ENCODE data around the gene PAX9. TPM values are rescaled to one million over a fixed set of nuclear protein-coding genes. Genes with fewer than 3 reads are reported as not detected.

Gene PAX9
- total RNA-seq, 1 donor from 2014 or later = 4.6 TPM

DNA sequence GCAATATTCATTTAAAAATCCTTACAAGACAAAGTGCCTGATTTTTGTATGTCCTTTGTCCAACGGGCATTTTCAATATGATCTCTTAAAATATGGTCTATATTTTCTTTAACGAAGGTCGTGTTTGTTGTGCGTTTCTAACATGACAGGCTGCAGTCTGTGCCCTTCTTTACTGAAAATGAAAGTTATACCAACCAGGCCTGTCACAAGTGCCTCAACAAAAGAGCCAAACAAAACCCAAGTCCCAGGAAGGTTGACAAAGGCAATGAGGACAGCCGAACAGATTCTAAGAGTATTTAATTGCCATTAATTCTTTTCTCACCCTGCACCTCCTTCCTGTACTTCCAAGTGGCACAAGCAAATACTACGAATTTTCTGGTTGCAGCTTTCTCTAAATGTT, 13.9 kb downstream of the PAX9 start:
- no peak overlapping the region for H3K4me3 Mint-ChIP-seq (ENCODE audit: unreplicated experiment)

DNA sequence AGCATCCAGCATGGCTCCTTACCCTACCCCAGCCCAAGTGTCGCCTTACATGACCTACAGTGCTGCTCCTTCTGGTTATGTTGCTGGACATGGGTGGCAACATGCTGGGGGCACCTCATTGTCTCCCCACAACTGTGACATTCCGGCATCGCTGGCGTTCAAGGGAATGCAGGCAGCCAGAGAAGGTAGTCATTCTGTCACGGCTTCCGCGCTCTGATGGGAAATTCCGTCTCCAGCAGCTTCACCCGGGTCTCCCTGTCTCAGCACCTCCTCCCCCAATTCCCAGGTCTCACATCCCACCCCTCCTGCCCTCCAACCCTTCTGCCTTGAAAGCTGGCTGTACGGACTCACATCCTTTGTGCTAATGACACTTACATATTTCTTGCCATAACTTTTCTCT, 14.6 kb downstream of the PAX9 start:
- TF ChIP-seq, protein P1, sequence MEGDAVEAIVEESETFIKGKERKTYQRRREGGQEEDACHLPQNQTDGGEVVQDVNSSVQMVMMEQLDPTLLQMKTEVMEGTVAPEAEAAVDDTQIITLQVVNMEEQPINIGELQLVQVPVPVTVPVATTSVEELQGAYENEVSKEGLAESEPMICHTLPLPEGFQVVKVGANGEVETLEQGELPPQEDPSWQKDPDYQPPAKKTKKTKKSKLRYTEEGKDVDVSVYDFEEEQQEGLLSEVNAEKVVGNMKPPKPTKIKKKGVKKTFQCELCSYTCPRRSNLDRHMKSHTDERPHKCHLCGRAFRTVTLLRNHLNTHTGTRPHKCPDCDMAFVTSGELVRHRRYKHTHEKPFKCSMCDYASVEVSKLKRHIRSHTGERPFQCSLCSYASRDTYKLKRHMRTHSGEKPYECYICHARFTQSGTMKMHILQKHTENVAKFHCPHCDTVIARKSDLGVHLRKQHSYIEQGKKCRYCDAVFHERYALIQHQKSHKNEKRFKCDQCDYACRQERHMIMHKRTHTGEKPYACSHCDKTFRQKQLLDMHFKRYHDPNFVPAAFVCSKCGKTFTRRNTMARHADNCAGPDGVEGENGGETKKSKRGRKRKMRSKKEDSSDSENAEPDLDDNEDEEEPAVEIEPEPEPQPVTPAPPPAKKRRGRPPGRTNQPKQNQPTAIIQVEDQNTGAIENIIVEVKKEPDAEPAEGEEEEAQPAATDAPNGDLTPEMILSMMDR (IDR thresholded peaks at IDR 0.05) = no peak
- H3K4me3 Mint-ChIP-seq (ENCODE audit: unreplicated experiment) = no peak overlapping the region
- no peak for DNase-seq (ENCODE audit: extremely low spot score, unreplicated experiment)
- no peaks in the 10 kb centered on the region for H3K4me1 Mint-ChIP-seq (ENCODE audit: unreplicated experiment)
- no peaks in the 10 kb centered on the region for H3K9me3 Mint-ChIP-seq (ENCODE audit: unreplicated experiment)
- no peak overlapping the region for H3K27ac Mint-ChIP-seq (ENCODE audit: unreplicated experiment)
- peaks cover 69% of the 10 kb centered on the region for H3K27me3 Mint-ChIP-seq (ENCODE audit: unreplicated experiment)
- H3K36me3 Mint-ChIP-seq (ENCODE audit: unreplicated experiment) = no peaks in the 10 kb centered on the region

More for the DNA sequence above, 13.9 kb downstream of the PAX9 start:
- DNase-seq (ENCODE audit: extremely low spot score, unreplicated experiment) = no peak
- H3K27ac Mint-ChIP-seq (ENCODE audit: unreplicated experiment) = no peak overlapping the region
- TF ChIP-seq, protein P1 (IDR thresholded peaks at IDR 0.05) = no peak
- H3K4me1 Mint-ChIP-seq (ENCODE audit: unreplicated experiment) = no peaks in the 10 kb centered on the region
- H3K9me3 Mint-ChIP-seq (ENCODE audit: unreplicated experiment) = no peaks in the 10 kb centered on the region
- peaks cover 70% of the 10 kb centered on the region for H3K27me3 Mint-ChIP-seq (ENCODE audit: unreplicated experiment)
- H3K36me3 Mint-ChIP-seq (ENCODE audit: unreplicated experiment) = no peaks in the 10 kb centered on the region

DNA sequence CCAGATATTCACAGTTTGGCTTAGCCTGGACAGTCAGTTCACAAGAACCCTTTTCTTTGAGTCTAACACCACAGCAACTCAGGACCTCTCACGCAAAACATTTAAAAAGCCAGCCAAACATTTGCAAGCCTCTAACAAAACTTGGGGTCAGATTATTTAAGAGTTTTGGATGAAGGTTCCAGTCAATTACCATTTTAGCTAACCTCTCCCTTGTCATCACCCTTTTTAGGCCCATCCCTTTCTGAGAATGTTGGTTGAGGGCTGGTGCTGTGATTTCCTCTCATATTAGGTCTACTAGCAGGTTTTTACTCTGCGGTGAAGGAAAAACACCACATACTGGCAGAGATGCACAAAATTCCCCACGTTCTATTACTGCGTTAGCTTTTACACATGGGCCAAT, 20.7 kb downstream of the PAX9 start:
- H3K4me3 Mint-ChIP-seq (ENCODE audit: unreplicated experiment) = no peak overlapping the region
- no peaks in the 10 kb centered on the region for H3K36me3 Mint-ChIP-seq (ENCODE audit: unreplicated experiment)

DNA sequence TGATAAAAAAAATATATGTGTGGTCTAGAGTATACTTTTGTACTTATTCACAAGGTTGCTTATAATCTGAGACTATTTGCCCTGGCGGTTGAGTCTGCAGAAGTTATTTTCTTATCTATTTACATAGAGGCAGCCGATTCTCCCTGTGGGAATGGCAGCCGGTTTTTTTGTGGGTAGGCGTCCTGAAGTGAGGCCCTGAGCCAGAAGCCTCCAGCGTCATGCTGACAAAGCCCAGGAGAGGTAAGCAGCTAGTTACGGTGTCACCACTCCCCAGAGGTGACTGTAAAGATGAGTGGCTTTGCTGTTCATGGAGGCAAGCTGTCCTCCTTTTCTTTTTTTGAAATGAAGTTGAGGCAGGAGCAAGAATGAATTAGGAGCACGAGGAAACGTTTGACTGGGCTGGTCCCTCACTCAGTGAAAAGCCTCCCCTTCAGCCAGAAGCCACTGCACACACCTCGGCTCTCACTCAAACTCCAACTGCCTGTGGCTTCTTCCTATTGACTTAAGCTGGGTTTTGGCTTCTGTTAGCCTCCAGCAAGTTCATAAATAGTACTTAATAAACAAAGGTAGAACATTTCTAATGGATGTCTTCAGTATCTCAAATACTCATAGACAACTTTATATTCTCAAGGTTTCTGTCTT, 21.5 kb downstream of the PAX9 start:
- Mint-ChIP-seq H3K9me3 (ENCODE audit: unreplicated experiment) (no peaks in the 10 kb centered on the region), H3K27me3 (ENCODE audit: unreplicated experiment) (peaks cover 41% of the 10 kb centered on the region), H3K4me3 (ENCODE audit: unreplicated experiment) (no peak overlapping the region), H3K36me3 (ENCODE audit: unreplicated experiment) (no peaks in the 10 kb centered on the region), H3K4me1 (ENCODE audit: unreplicated experiment) (no peaks in the 10 kb centered on the region), H3K27ac (ENCODE audit: unreplicated experiment) (no peak overlapping the region)
- TF ChIP-seq, protein P1 (IDR thresholded peaks at IDR 0.05) = no peak
- DNase-seq (ENCODE audit: extremely low spot score, unreplicated experiment) = no peak

More for the DNA sequence above, 20.7 kb downstream of the PAX9 start:
- DNase-seq (ENCODE audit: extremely low spot score, unreplicated experiment) = no peak
- H3K9me3 Mint-ChIP-seq (ENCODE audit: unreplicated experiment) = no peaks in the 10 kb centered on the region
- no peak overlapping the region for H3K27ac Mint-ChIP-seq (ENCODE audit: unreplicated experiment)
- TF ChIP-seq, protein P1 (IDR thresholded peaks at IDR 0.05) = no peak
- no peaks in the 10 kb centered on the region for H3K4me1 Mint-ChIP-seq (ENCODE audit: unreplicated experiment)
- H3K27me3 Mint-ChIP-seq (ENCODE audit: unreplicated experiment) = peaks cover 46% of the 10 kb centered on the region

DNA sequence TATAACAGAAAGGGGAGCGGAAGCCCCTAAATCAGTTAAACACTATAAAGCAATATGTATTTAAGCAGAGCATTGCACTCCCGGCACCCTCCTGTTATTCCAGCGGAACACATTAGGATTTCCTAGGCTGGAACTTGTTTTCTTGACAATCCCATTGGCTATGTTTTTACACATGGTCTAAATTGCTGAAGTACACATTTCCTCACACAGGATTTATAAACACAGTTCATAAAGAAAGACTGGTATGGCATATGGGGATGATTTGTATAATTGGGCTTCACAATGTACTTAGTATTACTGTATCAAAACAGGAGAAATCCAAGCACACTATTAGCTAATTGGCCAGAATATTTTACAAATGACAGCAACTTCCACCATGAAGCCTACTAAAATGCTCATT, 23.3 kb downstream of the PAX9 start:
- no peak for DNase-seq (ENCODE audit: extremely low spot score, unreplicated experiment)
- H3K27me3 Mint-ChIP-seq (ENCODE audit: unreplicated experiment) = peaks cover 30% of the 10 kb centered on the region
- TF ChIP-seq, protein P1 (IDR thresholded peaks at IDR 0.05) = no peak
- no peaks in the 10 kb centered on the region for H3K4me1 Mint-ChIP-seq (ENCODE audit: unreplicated experiment)
- no peak overlapping the region for H3K4me3 Mint-ChIP-seq (ENCODE audit: unreplicated experiment)
- no peaks in the 10 kb centered on the region for H3K9me3 Mint-ChIP-seq (ENCODE audit: unreplicated experiment)
- no peak overlapping the region for H3K27ac Mint-ChIP-seq (ENCODE audit: unreplicated experiment)
- H3K36me3 Mint-ChIP-seq (ENCODE audit: unreplicated experiment) = no peaks in the 10 kb centered on the region
